ENCODE results near the gene USB1. TPM values are rescaled to one million over a fixed set of nuclear protein-coding genes. Genes with fewer than 3 reads are reported as not detected.

USB1 gene
- total RNA-seq, 3 donors from 2014 or later (not counting 1 experiment from before 2014, with no cell fraction given) = 64.7 to 86.0 (median 84.8) TPM

- Histone ChIP-seq H3K27ac (ENCODE audit: low read length) (no peak overlapping the region), H3K36me3 (ENCODE audit: control insufficient read depth, insufficient read depth, low read length) (no peaks in the 10 kb centered on the region), H3K4me1 (ENCODE audit: control insufficient read depth, insufficient read depth, low read length) (no peaks in the 10 kb centered on the region), H3K4me3 (ENCODE audit: low read length) (no peak overlapping the region), H3K9me3 (ENCODE audit: control insufficient read depth, insufficient read depth, low read length) (no peaks in the 10 kb centered on the region), H3K27me3 (ENCODE audit: control insufficient read depth, insufficient read depth, low read length) (no peaks in the 10 kb centered on the region)
- Mint-ChIP-seq H3K27ac (no peak overlapping the region), H3K4me3 (no peak overlapping the region), H3K36me3 (no peaks in the 10 kb centered on the region), H3K27me3 (ENCODE audit: low read depth in 2 of 2) (no peaks in the 10 kb centered on the region), H3K9me3 (no peaks in the 10 kb centered on the region), H3K4me1 (no peaks in the 10 kb centered on the region)
- ATAC-seq (no peak), DNase-seq (no peak)
- TF ChIP-seq CTCF (IDR thresholded peaks at IDR 0.05) = no peak
- intact Hi-C loops (cut with micrococcal nuclease) = no loop called here
- WGBS (ENCODE audit: insufficient coverage) = 80% methylated on average over 8 of the region's 9 CpGs
These were observed 38.5 kb upstream of the USB1 start for GRCh38 chr16:57962756-57963155.

GRCh38 chr16:57964157-57964700, 37.0 kb upstream of the USB1 start:
- Mint-ChIP-seq H3K27ac (no peak overlapping the region), H3K4me3 (no peak overlapping the region), H3K36me3 (no peaks in the 10 kb centered on the region), H3K4me1 (no peaks in the 10 kb centered on the region), H3K9me3 (no peaks in the 10 kb centered on the region), H3K27me3 (ENCODE audit: low read depth in 2 of 2) (no peaks in the 10 kb centered on the region)
- Histone ChIP-seq H3K36me3 (ENCODE audit: control insufficient read depth, insufficient read depth, low read length) (no peaks in the 10 kb centered on the region), H3K9me3 (ENCODE audit: control insufficient read depth, insufficient read depth, low read length) (no peaks in the 10 kb centered on the region), H3K4me1 (ENCODE audit: control insufficient read depth, insufficient read depth, low read length) (no peaks in the 10 kb centered on the region), H3K27ac (ENCODE audit: low read length) (no peak overlapping the region), H3K4me3 (ENCODE audit: low read length) (no peak overlapping the region), H3K27me3 (ENCODE audit: control insufficient read depth, insufficient read depth, low read length) (no peaks in the 10 kb centered on the region)
- no peak for ATAC-seq
- DNase-seq = no peak
- TF ChIP-seq CTCF (IDR thresholded peaks at IDR 0.05) = no peak
- intact Hi-C loops (cut with micrococcal nuclease) = no loop called here
- 72% methylated on average over 9 of the region's 10 CpGs for WGBS (ENCODE audit: insufficient coverage)

GRCh38 chr16:57966204-57966771, 34.9 kb upstream of the USB1 start:
- 45% methylated on average over 4 of the region's 4 CpGs for WGBS (ENCODE audit: insufficient coverage)
- no peak for TF ChIP-seq CTCF (IDR thresholded peaks at IDR 0.05)
- H3K4me1 Mint-ChIP-seq = no peaks in the 10 kb centered on the region
- no peaks in the 10 kb centered on the region for H3K4me1 ChIP-seq (ENCODE audit: control insufficient read depth, insufficient read depth, low read length)
- no peak overlapping the region for H3K4me3 ChIP-seq (ENCODE audit: low read length)
- H3K36me3 Mint-ChIP-seq = no peaks in the 10 kb centered on the region
- no peaks in the 10 kb centered on the region for H3K9me3 ChIP-seq (ENCODE audit: control insufficient read depth, insufficient read depth, low read length)
- H3K36me3 ChIP-seq (ENCODE audit: control insufficient read depth, insufficient read depth, low read length) = no peaks in the 10 kb centered on the region
- H3K27me3 Mint-ChIP-seq (ENCODE audit: low read depth in 2 of 2) = no peaks in the 10 kb centered on the region
- H3K27me3 ChIP-seq (ENCODE audit: control insufficient read depth, insufficient read depth, low read length) = no peaks in the 10 kb centered on the region
- DNase-seq (no peak), ATAC-seq (no peak)
- intact Hi-C loops (cut with micrococcal nuclease) = no loop called here
- H3K4me3 Mint-ChIP-seq = no peak overlapping the region
- no peaks in the 10 kb centered on the region for H3K9me3 Mint-ChIP-seq
- H3K27ac ChIP-seq (ENCODE audit: low read length) = no peak overlapping the region
- no peak overlapping the region for H3K27ac Mint-ChIP-seq

GRCh38 chr16:57966986-57967385, 34.2 kb upstream of the USB1 start:
- Mint-ChIP-seq H3K27ac (no peak overlapping the region), H3K27me3 (ENCODE audit: low read depth in 2 of 2) (no peaks in the 10 kb centered on the region), H3K4me3 (no peak overlapping the region), H3K9me3 (no peaks in the 10 kb centered on the region), H3K36me3 (no peaks in the 10 kb centered on the region), H3K4me1 (peaks cover 2 to 3% of the 10 kb centered on the region in 2 donors)
- no peak for DNase-seq
- TF ChIP-seq CTCF (IDR thresholded peaks at IDR 0.05) = no peak
- Histone ChIP-seq H3K9me3 (ENCODE audit: control insufficient read depth, insufficient read depth, low read length) (no peaks in the 10 kb centered on the region), H3K4me1 (ENCODE audit: control insufficient read depth, insufficient read depth, low read length) (no peaks in the 10 kb centered on the region), H3K27me3 (ENCODE audit: control insufficient read depth, insufficient read depth, low read length) (no peaks in the 10 kb centered on the region), H3K36me3 (ENCODE audit: control insufficient read depth, insufficient read depth, low read length) (no peaks in the 10 kb centered on the region), H3K4me3 (ENCODE audit: low read length) (no peak overlapping the region), H3K27ac (ENCODE audit: low read length) (no peak overlapping the region)
- WGBS (ENCODE audit: insufficient coverage) = 88% methylated on average over 9 of the region's 9 CpGs
- ATAC-seq = no peak
- intact Hi-C loops (cut with micrococcal nuclease) = no loop called here
